GM12878 (cell line): ENCODE data around the gene ZNF625. TPM values are rescaled to one million over a fixed set of nuclear protein-coding genes. Genes with fewer than 3 reads are reported as not detected.

ENCODE experiments used
- BHLHE40 ChIP-seq, 2 experiments: fragments of 450-650 bp in 1 of 2; IDR thresholded peaks; 2 replicates each; pipeline ENCODE4 v1.6.1; 2011 to 2017; ENCODE audit warnings: low read depth in 2 of 2, borderline replicate concordance in 1 of 2, improper control_type of control experiment in 1 of 2, low read length in 1 of 2, mild to moderate bottlenecking in 1 of 2
- CEBPZ ChIP-seq: fragments of 150-350 bp; IDR thresholded peaks from 2 replicates; pipeline ENCODE4 v1.6.1; 2016; ENCODE audit warnings: low read depth, low read length
- EED ChIP-seq: sonication (generic); IDR thresholded peaks from 2 replicates; pipeline ENCODE4 v1.6.1; 2016; ENCODE audit warnings: antibody characterized with exemption, low read depth
- EP300 ChIP-seq, 2 experiments: fragments of 150-350 bp in 1 of 2; IDR thresholded peaks; 2 replicates each; pipeline ENCODE4 v1.6.1; 2011 to 2012; ENCODE audit warnings: low read depth in 2 of 2, low read length in 2 of 2, borderline replicate concordance in 1 of 2, improper control_type of control experiment in 1 of 2, inconsistent platforms in 1 of 2; ENCODE audit not compliant: control insufficient read depth in 1 of 2
- EZH2 ChIP-seq: IDR thresholded peaks from 2 replicates; pipeline ENCODE4 v1.6.1; 2012; ENCODE audit warnings: low read depth, mild to moderate bottlenecking, control low read depth, inconsistent platforms, low read length, borderline replicate concordance; ENCODE audit not compliant: control insufficient read depth
- FOXM1 ChIP-seq: IDR thresholded peaks from 2 replicates; pipeline ENCODE4 v1.6.1; 2012; ENCODE audit warnings: low read depth, mild to moderate bottlenecking, inconsistent platforms, low read length, moderate library complexity
- IKZF1 ChIP-seq: fragments of 450-650 bp; conservative IDR thresholded peaks from 2 replicates; pipeline ENCODE4 v1.6.1; 2017; ENCODE audit warnings: antibody characterized with exemption, mild to moderate bottlenecking
- IKZF2 ChIP-seq, 2 experiments: fragments of 450-650 bp; IDR thresholded peaks; 2 replicates each; pipeline ENCODE4 v1.6.1; 2017; ENCODE audit warnings: mild to moderate bottlenecking in 2 of 2, moderate library complexity in 2 of 2
- JUNB ChIP-seq: IDR thresholded peaks from 2 replicates; pipeline ENCODE4 v1.6.1; 2016; ENCODE audit warnings: antibody characterized with exemption, mild to moderate bottlenecking
- MEF2A ChIP-seq: IDR thresholded peaks from 2 replicates; pipeline ENCODE4 v1.6.1; 2011; ENCODE audit warnings: low read depth, mild to moderate bottlenecking, low read length, moderate library complexity; ENCODE audit not compliant: insufficient read depth
- MYC ChIP-seq: IDR thresholded peaks from 2 replicates; pipeline ENCODE4 v1.6.1; 2011; ENCODE audit warnings: mild to moderate bottlenecking, low read length, moderate library complexity, inconsistent platforms; ENCODE audit not compliant: insufficient read depth, insufficient replicate concordance, insufficient read length, severe bottlenecking
- NR2C1 ChIP-seq: fragments of 450-650 bp; IDR thresholded peaks from 2 replicates; pipeline ENCODE4 v1.6.1; 2017; ENCODE audit warnings: antibody characterized with exemption, mild to moderate bottlenecking, moderate library complexity
- NR2C2 ChIP-seq: IDR thresholded peaks from 2 replicates; pipeline ENCODE4 v1.6.1; 2011; ENCODE audit warnings: borderline replicate concordance, low read depth; ENCODE audit not compliant: control insufficient read depth, insufficient read length
- PKNOX1 ChIP-seq: fragments of 450-650 bp; IDR thresholded peaks from 2 replicates; pipeline ENCODE4 v1.6.1; 2016; ENCODE audit warnings: mild to moderate bottlenecking
- RCOR1 ChIP-seq: conservative IDR thresholded peaks from 2 replicates; pipeline ENCODE4 v1.6.1; 2012; ENCODE audit warnings: low read depth, low read length, improper control_type of control experiment
- RFX5 ChIP-seq: IDR thresholded peaks from 2 replicates; pipeline ENCODE4 v1.6.1; 2011; ENCODE audit warnings: low read depth, low read length, improper control_type of control experiment
- SMAD1 ChIP-seq: fragments of 450-650 bp; IDR thresholded peaks from 2 replicates; pipeline ENCODE4 v1.6.1; 2018; ENCODE audit warnings: mild to moderate bottlenecking, low read depth; ENCODE audit not compliant: partially characterized antibody
- SREBF2 ChIP-seq: IDR thresholded peaks from 2 replicates; pipeline ENCODE4 v1.6.1; 2012; ENCODE audit warnings: mild to moderate bottlenecking, low read length
- SUPT20H ChIP-seq: IDR thresholded peaks from 2 replicates; pipeline ENCODE4 v1.6.1; 2011; ENCODE audit warnings: low read depth, mild to moderate bottlenecking, low read length, moderate library complexity, borderline replicate concordance; ENCODE audit not compliant: control insufficient read depth
- WRNIP1 ChIP-seq: IDR thresholded peaks from 2 replicates; pipeline ENCODE4 v1.6.1; 2011; ENCODE audit warnings: low read depth, low read length, improper control_type of control experiment, borderline replicate concordance
- ZNF622 ChIP-seq: fragments of 450-650 bp; IDR thresholded peaks from 2 replicates; pipeline ENCODE4 v1.6.1; 2017; ENCODE audit warnings: mild to moderate bottlenecking, inconsistent platforms
- ZSCAN29 ChIP-seq: fragments of 450-650 bp; IDR thresholded peaks from 2 replicates; pipeline ENCODE4 v1.6.1; 2017; ENCODE audit warnings: mild to moderate bottlenecking, moderate library complexity
- polyA plus RNA-seq, 11 experiments: library from polyadenylated mRNA; depleted of rRNA in 4 of 11; unstranded in 6 of 11; stranded (reverse) in 5 of 11; fragments of >200 nt; fragmentation: Nextera tagmentation in 4 of 11; fragmentation: Illumina TruSeq in 1 of 11; extraction: Ambion mirVana in 4 of 11; extraction: Trizol in 1 of 11; gene quantifications; 1 replicate in 1 of 11; 2 replicates in 10 of 11; pipeline versions ENCODE4 v1.2.1 to v1.2.3, GENCODE V29; 2011 to 2016; ENCODE audit warnings: inconsistent platforms in 2 of 11, missing spikeins in 2 of 11, low read depth in 1 of 11
- total RNA-seq, 4 experiments: library from RNA; depleted of rRNA in 3 of 4; stranded (reverse); fragments of >200 nt in 3 of 4; fragmentation: Illumina TruSeq in 1 of 4; extraction: Trizol in 1 of 4; gene quantifications; 2 replicates each; pipeline versions ENCODE4 v1.2.1 to v1.2.3, GENCODE V29; 2013 to 2021
- TF ChIP-seq, protein P1 (sequence below): fragments of 450-650 bp; IDR thresholded peaks from 2 replicates; pipeline ENCODE4 v1.6.1; 2017; ENCODE audit warnings: mild to moderate bottlenecking, low read depth, inconsistent platforms; ENCODE audit not compliant: poor library complexity, severe bottlenecking

The ZNF625 gene
- total and polyA plus RNA-seq, 10 of the 15 experiments (the other 5 are each of a cell fraction or from before 2014, with no cell fraction given), result 0.52 to 5.0 (median 1.3) TPM

DNA sequence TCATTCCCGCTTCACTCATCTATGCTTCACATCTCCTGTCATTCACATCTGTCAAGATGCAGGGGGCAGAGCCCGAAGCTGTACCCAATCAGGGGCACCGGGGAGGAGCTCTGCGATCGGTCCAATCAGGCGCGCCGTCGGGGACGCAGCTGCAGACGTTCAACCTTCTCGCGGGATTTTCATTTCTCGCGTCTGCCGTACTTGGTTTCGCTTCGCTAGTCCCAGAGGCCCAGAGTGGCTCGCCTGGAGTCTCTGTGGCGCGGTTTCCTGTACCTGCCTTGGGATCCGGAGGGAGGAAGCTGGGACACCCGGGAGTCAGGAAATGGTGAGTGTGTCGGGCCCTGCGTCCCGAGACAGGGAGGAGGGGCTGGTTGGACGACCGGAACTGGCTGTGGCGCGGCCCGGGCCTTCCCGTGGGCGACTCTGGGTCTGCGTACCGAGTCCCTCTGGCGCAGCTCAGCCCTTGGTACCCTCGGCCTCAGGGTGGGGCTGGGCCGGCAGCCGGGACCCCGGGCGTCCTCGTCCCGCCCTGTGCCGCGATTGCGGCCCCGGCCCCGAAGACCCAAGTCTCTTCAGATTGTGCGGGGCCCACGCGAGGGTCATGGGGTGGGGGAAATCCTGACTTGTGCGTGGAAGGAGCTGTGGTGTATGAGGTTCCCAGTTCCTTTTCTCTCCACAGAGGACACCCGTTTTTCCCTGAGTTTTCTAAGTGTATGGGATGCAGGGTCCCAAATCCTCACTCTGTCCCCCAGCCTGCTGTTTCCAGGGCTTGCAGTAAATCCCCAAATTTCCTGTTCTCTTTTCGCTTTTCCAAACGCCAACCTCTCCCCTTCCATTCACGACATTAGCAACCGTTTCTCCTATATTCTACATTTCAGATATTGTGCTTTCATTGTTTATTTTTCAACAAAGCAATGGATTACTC, 6.6 kb upstream of the ZNF625 start, which contains the start of gene ZNF136 (continued):
- TF ChIP-seq CEBPZ, result no peak
- no peak for TF ChIP-seq JUNB
- TF ChIP-seq MYC, result no peak
- no peak for TF ChIP-seq ZSCAN29
- TF ChIP-seq IKZF2 (IDR thresholded peaks at IDR 0.05), result peak; percentile 76 to 79
- peak; percentile 79 for TF ChIP-seq EED
- no peak for TF ChIP-seq NR2C1
- TF ChIP-seq SUPT20H, result no peak
- TF ChIP-seq RFX5, result no peak
- no peak for TF ChIP-seq EP300 (IDR thresholded peaks at IDR 0.05; ENCODE audit: borderline replicate concordance in 1 of 2, control insufficient read depth in 1 of 2, low read depth in 2 of 2, low read length in 2 of 2)
- no peak for TF ChIP-seq WRNIP1
- no peak for TF ChIP-seq ZNF622
- no peak for TF ChIP-seq EZH2
- peak in 1 of 2 experiments; percentile 33; a peak in 2 of 4 replicates for TF ChIP-seq BHLHE40 (IDR thresholded peaks at IDR 0.05; ENCODE audit: borderline replicate concordance in 1 of 2, low read depth in 2 of 2, low read length in 1 of 2)
- TF ChIP-seq MEF2A, result no peak
- no peak for TF ChIP-seq SMAD1
- TF ChIP-seq RCOR1, result peak; percentile 84; the same call in 1 of the 2 replicates
- TF ChIP-seq PKNOX1, result peak; percentile 96
- TF ChIP-seq NR2C2, result no peak
- no peak for TF ChIP-seq FOXM1
- TF ChIP-seq IKZF1, result peak; percentile 92
- TF ChIP-seq SREBF2, result no peak
- TF ChIP-seq, protein P1, sequence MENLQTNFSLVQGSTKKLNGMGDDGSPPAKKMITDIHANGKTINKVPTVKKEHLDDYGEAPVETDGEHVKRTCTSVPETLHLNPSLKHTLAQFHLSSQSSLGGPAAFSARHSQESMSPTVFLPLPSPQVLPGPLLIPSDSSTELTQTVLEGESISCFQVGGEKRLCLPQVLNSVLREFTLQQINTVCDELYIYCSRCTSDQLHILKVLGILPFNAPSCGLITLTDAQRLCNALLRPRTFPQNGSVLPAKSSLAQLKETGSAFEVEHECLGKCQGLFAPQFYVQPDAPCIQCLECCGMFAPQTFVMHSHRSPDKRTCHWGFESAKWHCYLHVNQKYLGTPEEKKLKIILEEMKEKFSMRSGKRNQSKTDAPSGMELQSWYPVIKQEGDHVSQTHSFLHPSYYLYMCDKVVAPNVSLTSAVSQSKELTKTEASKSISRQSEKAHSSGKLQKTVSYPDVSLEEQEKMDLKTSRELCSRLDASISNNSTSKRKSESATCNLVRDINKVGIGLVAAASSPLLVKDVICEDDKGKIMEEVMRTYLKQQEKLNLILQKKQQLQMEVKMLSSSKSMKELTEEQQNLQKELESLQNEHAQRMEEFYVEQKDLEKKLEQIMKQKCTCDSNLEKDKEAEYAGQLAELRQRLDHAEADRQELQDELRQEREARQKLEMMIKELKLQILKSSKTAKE, result no peak
